DND-41 (cell line): ENCODE measurements around the gene GABRR3.

ENCODE experiments used
- ATAC-seq: fragments of 200-7000 bp; cut with Tn5 transposase; 3 replicates; pipeline ENCODE4 v1.9.1; 2021; ENCODE audit warnings: low read depth; ENCODE audit not compliant: insufficient read depth
- DNase-seq: peaks from one replicate; pipeline ENCODE4 v3.0.0-alpha.2; 2020
- H2AFZ ChIP-seq: 2 replicates; pipeline ENCODE4 v1.6.0; 2012; ENCODE audit warnings: low read depth, low read length
- H3K27ac ChIP-seq: 2 replicates; pipeline ENCODE4 v1.5.1; 2012; ENCODE audit warnings: low read length, inconsistent platforms
- H3K27me3 ChIP-seq: fragments of 200-600 bp; sonication (generic); 2 replicates; pipeline ENCODE4 v1.6.0; 2012; ENCODE audit warnings: low read length, mild to moderate bottlenecking, inconsistent platforms; ENCODE audit not compliant: insufficient read depth, poor library complexity
- H3K36me3 ChIP-seq: 2 replicates; pipeline ENCODE4 v1.5.1; 2012; ENCODE audit warnings: low read length, inconsistent platforms; ENCODE audit not compliant: insufficient read depth
- H3K4me1 ChIP-seq: 2 replicates; pipeline ENCODE4 v1.5.1; 2012; ENCODE audit warnings: mild to moderate bottlenecking, low read length; ENCODE audit not compliant: insufficient read depth
- H3K4me2 ChIP-seq: 2 replicates; pipeline ENCODE4 v1.6.0; 2012; ENCODE audit warnings: mild to moderate bottlenecking, moderate library complexity, low read length, inconsistent platforms; ENCODE audit not compliant: insufficient read depth
- H3K4me3 ChIP-seq, 2 experiments: fragments of 200-600 bp in 1 of 2; shearing (Covaris generic) in 1 of 2; 2 replicates each; pipeline ENCODE4 v1.5.1; 2012 to 2016; ENCODE audit warnings: inconsistent platforms in 2 of 2, low read length in 2 of 2, mild to moderate bottlenecking in 2 of 2, low read depth in 1 of 2, moderate library complexity in 1 of 2
- H3K79me2 ChIP-seq: 2 replicates; pipeline ENCODE4 v1.6.0; 2012; ENCODE audit warnings: low read length, inconsistent platforms; ENCODE audit not compliant: insufficient read depth
- H3K9ac ChIP-seq: 2 replicates; pipeline ENCODE4 v1.6.0; 2012; ENCODE audit warnings: low read depth, mild to moderate bottlenecking, inconsistent platforms, low read length, moderate library complexity
- H3K9me3 ChIP-seq: 2 replicates; pipeline ENCODE4 v1.5.1; 2012; ENCODE audit warnings: low read length, moderate library complexity, mild to moderate bottlenecking, inconsistent platforms; ENCODE audit not compliant: insufficient read depth, severe bottlenecking
- H4K20me1 ChIP-seq: 2 replicates; pipeline ENCODE4 v1.6.0; 2012; ENCODE audit warnings: low read length; ENCODE audit not compliant: insufficient read depth
- CTCF ChIP-seq: IDR thresholded peaks from 2 replicates; pipeline ENCODE4 v1.5.1; 2012; ENCODE audit warnings: borderline replicate concordance, low read length, moderate library complexity, mild to moderate bottlenecking; ENCODE audit not compliant: poor library complexity, severe bottlenecking; ENCODE audit errors: extremely low read depth
- EZH2 ChIP-seq: IDR thresholded peaks from 3 replicates; pipeline ENCODE4 v1.6.1; 2012; ENCODE audit warnings: borderline replicate concordance, low read depth, mild to moderate bottlenecking, moderate library complexity, low read length, inconsistent platforms; ENCODE audit not compliant: severe bottlenecking

GABRR3 gene

GRCh38 chr3:97960993-97961766, 73.9 kb downstream of the GABRR3 start:
- no peak overlapping the region for H3K9ac ChIP-seq
- H3K79me2 ChIP-seq = peaks cover 10% of the 10 kb centered on the region; the same call in 1 of the 2 replicates
- no peak overlapping the region for H3K4me3 ChIP-seq
- H3K4me1 ChIP-seq = no peaks in the 10 kb centered on the region
- no peak for TF ChIP-seq EZH2
- TF ChIP-seq CTCF = no peak
- ATAC-seq (no peak), DNase-seq (no peak)
- no peaks in the 10 kb centered on the region for H4K20me1 ChIP-seq
- H3K4me2 ChIP-seq = no peak overlapping the region
- peaks cover 23% of the 10 kb centered on the region for H3K36me3 ChIP-seq
- H3K27ac ChIP-seq = no peak overlapping the region
- no peaks in the 10 kb centered on the region for H3K9me3 ChIP-seq
- H3K27me3 ChIP-seq = no peaks in the 10 kb centered on the region
- H2AFZ ChIP-seq = no peak overlapping the region

GRCh38 chr3:97960551-97960950, 74.6 kb downstream of the GABRR3 start:
- ATAC-seq (no peak), DNase-seq (no peak)
- Histone ChIP-seq H3K9me3 (no peaks in the 10 kb centered on the region), H3K9ac (no peak overlapping the region), H3K4me2 (no peak overlapping the region), H3K36me3 (peaks cover 23% of the 10 kb centered on the region), H3K27ac (no peak overlapping the region), H3K79me2 (peaks cover 10% of the 10 kb centered on the region; the same call in 1 of the 2 replicates), H3K27me3 (no peaks in the 10 kb centered on the region), H4K20me1 (no peaks in the 10 kb centered on the region), H3K4me3 (no peak overlapping the region), H3K4me1 (no peaks in the 10 kb centered on the region), H2AFZ (no peak overlapping the region)
- no peak for TF ChIP-seq EZH2
- no peak for TF ChIP-seq CTCF

GRCh38 chr3:97959872-97960271, 75.2 kb downstream of the GABRR3 start:
- H4K20me1 ChIP-seq = no peaks in the 10 kb centered on the region
- TF ChIP-seq EZH2 (no peak), CTCF (no peak)
- no peak overlapping the region for H3K9ac ChIP-seq
- H3K27ac ChIP-seq = no peak overlapping the region
- H3K9me3 ChIP-seq = no peaks in the 10 kb centered on the region
- H3K36me3 ChIP-seq = peaks cover 23% of the 10 kb centered on the region
- no peak for DNase-seq
- no peak for ATAC-seq
- H3K27me3 ChIP-seq = no peaks in the 10 kb centered on the region
- H3K4me2 ChIP-seq = no peak overlapping the region
- no peak overlapping the region for H3K4me3 ChIP-seq
- no peaks in the 10 kb centered on the region for H3K4me1 ChIP-seq
- peaks cover 10% of the 10 kb centered on the region; the same call in 1 of the 2 replicates for H3K79me2 ChIP-seq
- H2AFZ ChIP-seq = no peak overlapping the region
